ENCODE data around the gene ZNF445.
"Not testable (repeated sequence)": the region's sequence is repeated elsewhere in the genome, so short reads cannot be mapped to it uniquely, and the experiment has no call there.

ZNF445 gene

DNA sequence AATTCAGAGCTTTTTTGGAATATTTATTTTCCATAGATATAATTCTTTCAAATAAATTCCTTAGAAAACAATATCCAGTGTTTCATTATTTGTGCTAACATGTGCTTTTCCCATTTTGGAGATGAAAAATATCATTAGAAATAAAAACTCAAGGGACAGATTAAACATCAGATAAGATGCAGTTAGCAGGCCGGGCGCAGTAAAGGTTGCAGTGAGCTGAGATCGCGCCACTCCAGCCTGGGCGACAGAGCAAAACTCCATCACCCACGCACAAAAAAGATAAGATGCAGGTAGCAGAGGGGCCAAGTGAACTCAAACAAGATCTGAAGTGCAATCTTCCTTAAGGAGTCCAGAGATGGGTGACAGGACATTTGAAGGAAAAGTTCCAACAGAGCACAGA is 48.0 kb downstream of the ZNF445 start:
- DNase-seq = no peak

DNA sequence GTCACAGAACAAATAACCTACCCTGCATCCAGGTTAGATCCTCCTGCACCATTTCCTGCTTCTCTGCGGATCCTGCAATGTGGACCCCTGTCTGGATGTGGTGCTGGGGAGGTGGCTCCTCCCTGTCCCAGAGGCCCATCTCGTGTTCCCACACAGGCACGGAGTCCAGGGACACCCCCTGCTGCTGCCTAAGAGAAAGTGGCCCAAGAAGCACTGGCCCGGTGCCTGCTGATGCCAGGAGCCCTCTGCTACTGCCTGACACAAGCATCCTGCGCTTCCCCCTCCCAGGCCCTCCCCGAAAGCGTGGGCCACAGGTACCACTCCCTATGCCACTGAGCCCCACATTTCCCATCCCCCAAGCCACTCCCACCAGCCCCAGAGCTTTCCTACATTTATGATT is 48.6 kb downstream of the ZNF445 start:
- DNase-seq = no peak

DNA sequence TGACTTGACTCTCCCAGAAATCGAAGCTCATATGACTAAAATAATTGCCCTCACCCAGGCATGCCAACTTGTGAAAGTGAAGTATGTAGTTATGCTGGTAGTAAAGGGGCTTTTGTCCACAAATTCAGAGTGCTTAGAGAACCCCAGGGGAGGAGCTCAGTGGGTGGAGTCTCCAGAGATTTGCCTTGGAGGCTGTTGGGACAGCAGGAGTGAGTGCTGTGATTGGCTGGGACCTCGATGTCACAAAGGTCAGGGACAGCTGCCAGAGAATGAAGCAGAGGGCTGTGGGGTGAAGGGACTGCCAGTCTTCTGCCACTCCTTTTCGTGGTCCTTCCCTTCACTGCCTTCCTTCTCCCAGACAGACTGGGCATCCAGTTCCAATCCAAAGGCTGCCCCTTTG is 49.8 kb downstream of the ZNF445 start:
- DNase-seq = no peak

DNA sequence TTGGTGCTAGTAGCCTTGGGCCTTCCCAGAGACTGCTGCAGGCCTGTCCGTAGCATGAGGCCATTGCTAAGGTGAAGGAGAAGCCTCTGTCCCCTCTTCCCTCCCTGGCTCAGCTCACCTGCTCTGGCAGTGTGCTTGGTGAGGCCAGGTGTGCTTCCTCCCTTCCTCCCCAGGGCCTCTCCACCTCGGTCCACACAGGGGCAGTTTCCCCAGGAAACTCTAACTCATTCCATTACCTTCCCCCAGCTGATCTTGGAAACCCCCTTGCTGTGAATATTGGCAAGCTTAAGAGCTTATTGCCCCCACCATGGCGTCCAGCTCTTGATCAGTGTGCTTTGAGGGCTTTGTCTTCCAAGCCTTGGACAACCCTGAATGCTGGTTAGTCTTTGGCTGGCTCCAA is 52.7 kb downstream of the ZNF445 start:
- no peak for DNase-seq

DNA sequence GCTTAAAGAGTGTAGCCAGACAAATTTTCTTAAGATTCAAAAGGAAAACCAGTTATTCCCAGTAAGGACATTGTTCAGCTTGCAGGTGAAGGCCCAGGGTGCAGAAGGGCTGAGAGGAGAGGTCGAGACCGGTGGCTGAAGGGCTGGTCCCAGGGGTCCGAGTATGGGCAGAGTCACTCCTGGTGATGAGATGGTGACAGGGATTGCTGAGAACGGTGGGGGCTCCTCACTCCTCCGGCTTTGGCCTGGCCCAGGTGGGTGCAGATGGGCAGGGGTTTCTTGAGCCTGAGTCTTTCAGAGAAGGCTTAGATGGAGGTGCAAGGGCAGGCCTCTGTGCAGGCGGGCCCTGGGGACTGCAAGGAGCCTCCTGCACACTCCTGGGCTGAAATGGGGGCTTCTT is 56.2 kb downstream of the ZNF445 start:
- no peak for DNase-seq

DNA sequence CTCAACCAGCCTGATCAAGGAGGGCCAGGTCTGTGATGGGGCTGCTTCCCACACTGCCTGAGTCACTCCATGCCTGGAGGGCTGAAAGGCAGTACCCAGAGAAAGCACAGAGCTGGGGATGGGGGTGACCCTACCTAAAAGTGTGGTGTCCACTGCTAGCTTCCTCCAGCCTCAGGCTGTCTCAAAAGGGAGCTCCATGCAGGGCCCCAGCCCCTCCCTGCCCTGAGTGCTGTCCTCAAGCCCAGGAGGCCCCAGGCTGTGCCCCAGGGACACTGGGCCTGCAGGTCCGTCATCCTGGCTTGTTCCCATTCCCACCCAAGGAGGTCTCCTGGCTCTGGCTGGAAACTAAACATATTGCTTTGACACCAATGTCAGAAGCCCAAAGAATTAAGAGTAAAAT is 56.8 kb downstream of the ZNF445 start:
- no peak for DNase-seq

DNA sequence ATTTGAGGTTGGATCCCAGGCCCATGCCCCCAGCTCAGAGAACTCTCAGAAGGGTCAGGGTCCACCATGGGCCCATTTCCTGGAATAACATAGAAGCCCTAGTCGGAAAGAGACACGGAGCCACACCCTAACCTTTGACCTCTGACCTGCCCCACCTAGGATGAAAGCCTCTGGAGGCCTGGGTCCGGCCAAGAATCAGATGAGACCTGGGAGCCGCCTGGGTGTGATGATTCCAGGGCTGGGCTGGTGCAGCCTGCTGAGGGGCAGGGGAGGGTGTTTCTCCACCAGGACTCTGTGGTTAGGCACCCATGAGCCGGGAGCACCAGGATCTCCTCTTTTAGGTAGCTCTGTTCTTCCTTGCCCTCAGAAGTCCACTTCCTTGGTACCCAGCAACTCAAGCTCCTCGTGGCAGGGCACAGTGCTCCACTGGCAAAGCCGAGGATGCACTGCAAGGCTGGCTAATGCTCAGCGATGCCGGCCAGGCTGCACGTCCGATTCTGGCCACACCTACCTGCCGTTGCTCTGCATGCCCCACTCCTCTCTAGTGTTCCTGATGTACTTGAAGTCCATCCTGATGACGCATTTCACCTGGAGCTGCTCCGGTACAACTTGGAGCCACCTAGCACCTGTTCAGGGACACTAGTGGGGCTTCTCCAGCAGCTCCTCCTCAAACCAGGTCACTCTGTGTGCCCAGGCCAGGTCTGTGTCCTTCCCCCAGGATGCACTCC is 57.4 kb downstream of the ZNF445 start:
- no peak for DNase-seq

DNA sequence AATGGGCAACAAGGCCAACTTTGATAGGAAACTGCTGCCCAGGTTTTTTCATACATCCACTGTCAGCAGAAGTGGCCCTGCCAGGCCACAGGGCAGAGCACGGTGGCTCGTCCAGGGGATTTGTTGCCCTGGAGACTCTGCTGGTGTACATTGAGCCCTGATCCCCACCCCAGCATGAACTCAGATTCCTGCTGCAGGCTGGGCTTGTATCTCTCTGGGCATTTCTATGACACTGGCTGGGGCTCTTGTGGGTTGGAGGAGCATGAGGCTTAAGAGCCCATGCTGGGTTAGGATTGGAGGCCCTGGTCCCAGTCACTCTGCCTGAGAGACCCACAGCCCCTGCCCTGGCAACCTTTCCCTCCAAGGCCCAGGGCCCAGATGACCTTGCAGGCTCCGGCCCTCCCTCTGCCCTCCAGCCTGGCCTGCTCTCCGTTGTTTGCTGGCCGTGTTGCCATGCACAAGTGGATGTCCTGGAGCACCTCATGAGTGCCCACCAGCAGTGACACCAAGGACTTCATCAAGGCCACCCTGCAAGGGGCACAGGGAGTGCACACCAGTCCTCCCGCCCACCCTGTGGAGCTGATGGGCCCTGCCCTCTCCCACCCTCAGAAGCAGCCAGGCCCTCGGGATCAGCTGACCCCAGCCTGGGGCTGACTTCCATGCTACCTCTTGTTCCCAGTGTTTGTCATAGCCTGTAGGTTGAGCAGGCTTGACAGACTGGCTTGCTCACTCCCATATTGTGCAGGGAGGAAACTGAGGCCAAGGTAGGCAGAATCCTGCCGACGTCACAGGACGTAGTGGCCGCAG is 58.2 kb downstream of the ZNF445 start:
- no peak for DNase-seq

DNA sequence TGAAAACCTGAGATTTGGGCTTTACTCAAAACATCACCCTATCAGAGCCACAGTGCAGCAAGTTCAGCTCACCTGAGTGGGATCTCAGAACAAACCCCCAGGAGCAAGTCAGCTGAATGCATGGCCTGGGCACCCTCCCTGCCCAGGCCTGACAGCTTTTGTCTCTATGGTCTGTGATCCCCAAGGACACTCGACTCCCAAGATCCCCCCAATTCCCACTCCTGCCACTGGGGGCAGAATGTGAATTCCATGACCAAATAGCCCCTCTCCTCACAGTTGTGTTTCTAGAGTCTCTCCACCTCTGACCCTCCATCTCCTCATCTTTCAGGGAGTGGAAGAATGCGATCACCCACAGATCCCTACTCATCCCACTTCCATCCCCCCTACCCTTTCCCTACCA is 58.9 kb downstream of the ZNF445 start:
- DNase-seq = no peak

DNA sequence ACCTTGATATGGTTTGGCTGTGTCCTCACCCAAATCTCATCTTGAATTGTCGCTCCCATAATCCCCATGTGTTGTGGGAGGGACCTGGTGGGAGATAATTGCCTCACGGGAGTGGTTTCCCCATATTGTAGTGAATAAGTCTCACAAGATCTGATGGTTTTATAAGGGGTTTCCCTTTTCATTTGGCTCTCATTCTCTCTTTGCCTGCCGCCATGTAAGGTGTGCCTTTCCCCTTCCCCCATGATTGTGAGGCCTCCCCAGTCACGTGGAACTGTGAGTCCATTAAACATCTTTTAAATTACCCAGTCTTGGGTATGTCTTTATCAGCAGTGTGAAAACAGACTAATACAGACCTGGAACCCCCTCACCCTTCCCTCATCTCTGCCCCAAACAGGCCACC is 59.4 kb downstream of the ZNF445 start:
- not testable (repeated sequence) for DNase-seq

DNA sequence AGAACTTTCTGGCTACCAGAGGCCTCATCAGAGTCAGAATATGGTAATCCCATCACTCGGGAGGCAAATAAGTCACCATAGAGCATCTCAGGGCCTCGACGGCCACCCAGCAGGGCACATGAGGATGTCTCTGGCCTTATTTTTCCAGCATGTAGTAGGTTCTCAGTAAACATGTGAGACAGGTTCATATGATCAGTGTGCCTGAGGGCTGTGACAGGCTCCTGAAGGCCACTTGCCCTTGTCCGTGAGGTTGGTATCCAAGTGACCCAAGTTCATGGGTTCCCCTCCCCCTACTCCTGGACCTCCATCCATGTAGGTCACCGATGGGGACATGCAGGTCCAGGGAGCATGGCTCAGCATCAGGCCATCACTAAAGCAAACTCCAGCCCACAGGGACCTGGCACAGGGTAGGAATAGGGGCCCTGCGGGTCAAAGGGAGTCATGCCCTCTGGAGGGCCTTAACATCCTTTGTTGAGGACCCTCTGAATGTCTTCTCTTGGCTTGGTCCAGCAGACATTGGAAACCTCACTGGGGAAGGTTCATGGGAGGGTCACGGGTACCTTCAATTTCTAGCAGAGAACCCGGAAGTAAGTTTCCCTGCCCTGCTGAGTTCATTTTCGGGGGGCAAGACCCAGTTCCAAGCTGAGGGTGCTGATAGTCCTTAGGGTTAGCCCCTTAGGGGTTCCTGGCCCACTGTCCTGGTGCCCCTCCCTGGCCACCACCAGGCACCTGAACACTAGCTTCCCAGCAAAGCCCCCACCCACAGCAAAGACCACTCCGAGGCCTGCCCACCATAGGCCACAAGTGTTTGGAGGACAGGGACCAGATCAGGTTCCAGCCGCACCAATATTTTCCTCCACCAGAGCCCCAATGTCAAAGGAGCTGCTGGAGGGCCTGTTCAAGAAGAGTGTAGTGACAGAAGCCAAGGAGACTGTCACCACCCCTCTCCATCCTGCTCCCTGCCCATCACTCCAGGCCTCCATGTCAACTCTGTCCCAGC is 61.1 kb downstream of the ZNF445 start:
- DNase-seq = no peak

DNA sequence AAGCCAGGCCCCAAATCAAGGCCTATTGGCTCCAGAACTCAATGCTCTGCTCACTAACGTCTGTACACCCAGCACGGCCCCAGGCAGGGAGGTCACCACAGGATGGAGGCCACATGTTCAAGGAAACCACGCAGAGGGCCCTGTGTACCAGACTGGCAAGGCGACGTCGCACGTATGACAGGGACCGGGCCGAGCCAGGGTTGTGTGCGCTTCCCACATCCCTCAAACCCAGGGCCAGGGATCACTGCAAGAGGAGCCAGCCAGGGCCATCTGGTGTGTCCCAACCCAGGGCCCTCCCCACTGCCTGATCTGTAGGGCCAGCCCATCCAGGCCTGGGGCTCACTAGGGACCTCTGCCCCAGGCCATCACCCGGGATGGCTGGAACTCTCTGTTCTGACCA is 62.0 kb downstream of the ZNF445 start:
- DNase-seq = no peak

DNA sequence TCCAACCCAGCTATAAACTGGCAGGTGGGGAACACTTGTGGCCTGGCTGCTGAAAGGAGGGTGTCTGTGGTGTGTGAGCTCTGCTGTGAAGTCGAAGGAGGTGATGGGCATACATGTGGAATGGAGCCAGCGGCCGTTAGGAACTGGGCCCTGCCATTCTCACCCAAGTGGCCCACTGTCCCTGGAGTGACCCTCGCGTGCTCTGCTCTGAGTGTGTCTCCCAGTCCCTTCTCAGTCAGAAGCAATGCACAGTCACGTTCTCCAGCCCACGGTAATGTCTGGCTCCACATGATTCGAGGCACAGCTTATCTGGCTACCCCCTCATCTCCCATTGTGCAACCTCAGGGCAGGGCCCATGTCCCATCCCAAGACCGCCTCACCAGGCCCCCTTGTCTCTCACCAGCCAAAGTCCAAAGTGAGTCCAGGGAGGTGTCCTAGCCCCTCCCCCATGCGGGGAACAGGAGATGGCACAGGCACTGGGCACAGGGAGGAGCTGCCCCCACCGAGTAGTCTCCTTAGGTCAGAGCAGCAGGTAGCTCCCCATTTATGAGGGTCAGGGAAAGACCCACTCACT is 62.9 kb downstream of the ZNF445 start:
- no peak for DNase-seq

DNA sequence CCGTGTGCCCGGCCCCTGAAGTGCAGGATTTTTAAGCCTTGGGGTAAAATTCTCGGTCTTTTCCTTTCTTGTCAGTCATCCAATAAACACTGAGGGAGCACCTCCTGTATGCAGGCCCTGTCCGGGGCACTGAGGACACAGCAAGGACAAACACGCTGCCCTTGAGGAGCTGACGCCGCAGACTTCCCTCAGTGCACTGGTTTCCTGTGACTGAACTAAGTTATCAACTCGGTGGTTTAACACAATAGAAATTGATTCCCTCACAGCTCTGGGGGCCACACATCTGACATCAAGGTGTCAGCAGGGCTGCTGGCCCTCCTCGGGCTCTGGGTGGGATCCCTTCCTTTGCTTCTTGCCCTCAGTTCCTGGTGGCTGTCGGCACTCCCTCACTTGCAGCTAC is 65.1 kb downstream of the ZNF445 start:
- DNase-seq = no peak

DNA sequence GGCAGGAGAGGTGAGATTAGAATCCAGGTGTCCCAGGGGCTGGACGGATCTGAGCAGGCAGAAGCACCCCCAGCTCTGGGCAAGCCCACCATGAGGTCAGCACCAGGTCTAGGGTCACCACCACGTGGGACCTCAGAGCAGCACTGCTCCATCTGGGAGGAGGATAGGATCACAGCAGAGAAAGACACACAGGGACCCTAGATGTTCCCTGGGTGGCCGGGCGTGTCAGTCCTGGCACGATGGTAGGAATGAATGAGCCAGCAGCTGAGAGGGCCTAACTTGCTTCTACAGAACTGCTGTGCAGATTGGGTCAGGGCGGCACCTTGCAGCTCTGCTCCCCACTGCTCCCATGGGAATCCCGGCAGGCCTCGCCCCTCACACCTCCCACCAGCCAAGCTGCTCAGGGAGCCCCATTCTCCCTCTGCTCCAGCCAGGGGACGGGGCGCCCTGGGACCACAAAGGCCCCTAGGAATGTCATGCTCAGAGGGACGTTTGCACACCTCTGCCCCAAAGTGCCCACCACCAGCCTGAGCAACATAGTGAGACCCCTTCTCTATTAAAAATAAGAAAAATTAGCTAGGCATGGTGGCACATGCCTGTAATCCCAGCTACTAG is 66.3 kb downstream of the ZNF445 start:
- no peak for DNase-seq

DNA sequence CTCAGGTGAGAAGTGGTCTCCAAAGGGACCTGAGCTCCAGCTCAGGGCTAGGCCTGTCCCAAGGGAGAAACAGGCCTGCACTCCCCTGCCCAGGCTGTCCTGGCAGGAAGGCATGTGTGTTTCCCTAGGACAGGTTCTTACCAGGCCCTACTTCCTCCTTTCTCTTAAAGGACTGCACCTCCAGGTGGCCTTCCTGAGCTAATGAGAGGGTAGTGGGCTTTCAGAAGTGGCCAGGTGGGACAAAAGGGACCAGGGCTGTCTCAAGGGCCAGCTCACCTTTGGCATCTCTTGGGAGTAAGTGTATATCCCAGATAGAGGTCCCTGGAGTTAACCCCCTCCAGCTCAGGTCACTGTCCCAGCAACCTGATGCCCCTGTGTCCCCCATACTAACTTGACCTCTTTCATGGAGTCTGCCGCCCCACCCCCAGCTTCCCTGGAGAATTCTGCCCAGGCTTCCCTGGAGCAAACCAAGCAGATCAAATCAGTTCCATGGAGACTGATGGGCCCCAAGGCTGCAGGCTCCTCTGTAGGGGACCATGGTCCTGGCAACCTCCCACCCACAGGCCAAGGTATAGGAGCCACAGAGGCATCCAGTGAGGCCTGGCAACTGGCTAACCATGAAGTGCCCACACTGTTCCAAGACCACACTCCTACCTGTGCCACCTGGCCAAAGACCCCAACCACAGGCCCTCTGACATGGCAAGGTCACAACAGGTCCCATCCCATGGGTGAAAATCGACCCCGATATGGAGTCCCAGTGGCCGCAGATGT is 67.6 kb downstream of the ZNF445 start:
- DNase-seq = no peak

DNA sequence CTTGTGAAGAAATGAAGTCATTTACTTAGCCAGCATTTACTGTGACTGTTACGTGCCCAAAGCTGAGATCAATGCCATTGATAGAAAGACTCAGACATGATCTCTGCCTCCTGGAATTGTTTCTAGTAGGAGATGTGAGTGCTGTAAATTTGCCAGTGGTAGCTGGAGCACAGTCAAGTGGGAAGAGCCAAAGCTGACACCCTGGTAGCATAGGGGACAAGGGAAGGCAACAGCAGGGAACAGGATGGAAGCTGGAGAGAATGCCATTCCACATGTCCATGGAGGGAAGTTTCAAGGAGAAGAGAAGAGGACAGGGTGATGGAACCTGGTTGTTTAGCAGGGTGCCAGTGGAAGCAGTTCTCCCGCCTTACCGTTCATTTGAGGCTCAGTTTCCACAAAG is 74.9 kb downstream of the ZNF445 start:
- no peak for DNase-seq

DNA sequence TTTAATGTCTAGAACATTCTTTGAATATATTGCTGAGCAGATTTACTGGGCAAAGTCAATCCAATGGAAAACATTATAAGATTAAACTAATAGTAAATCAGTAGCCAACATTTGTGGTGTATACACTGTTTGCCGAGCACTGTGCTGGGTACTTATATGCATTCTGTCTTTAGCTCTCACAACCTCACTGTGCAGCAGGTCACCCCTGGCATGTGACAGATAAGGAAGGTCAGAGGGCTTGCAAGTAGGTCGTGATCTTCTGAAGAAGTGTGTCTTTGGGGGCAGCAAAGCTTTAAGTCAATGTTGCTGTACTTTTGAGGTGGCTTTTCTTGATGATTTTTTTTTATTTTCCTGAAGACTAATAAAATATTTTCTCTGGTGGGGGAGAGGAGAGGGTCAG is 76.7 kb downstream of the ZNF445 start:
- no peak for DNase-seq

DNA sequence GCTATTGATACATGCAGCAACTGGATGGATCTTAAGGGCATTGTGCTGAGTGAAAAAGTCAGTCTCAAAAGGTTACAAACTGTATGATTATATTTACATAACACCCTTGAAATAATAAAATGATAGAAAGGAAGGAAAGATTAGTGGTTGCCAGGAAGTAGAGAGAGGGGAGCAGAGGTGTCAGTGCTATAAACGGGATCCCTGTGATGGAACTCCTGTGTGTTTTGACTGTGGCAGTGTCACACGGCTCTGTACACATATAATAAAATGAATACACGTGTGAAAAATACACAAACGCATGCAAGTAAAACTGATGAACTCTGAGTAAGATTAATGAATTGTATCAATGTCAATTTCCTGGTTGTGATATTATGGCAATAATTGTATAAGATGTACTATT is 78.6 kb downstream of the ZNF445 start:
- no peak for DNase-seq

DNA sequence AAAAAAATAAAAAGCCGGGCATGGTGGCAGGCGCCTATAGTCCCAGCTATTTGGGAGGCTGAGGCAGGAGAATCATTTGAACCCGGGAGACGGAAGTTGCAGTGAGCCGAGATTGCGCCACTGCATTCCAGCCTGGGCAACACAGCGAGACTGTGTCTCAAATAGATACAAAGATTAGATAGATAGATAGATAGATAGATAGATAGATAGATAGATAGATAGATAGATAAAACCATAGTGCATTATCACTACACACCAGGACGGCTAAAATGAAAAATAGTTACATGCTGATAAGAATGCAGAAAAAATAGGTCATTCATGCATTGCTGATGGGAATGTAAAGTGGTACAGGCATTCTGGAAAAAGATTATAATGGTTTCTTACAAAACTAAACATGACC is 79.2 kb downstream of the ZNF445 start:
- not testable (repeated sequence) for DNase-seq

Data from NCI-H2227 treated with DMSO at 0.1 percent for 48 hours (cell line).